GM20000 (cell line): ENCODE results near the gene CUX1.
A peak's percentile ranks its signal among the peaks of the same experiment; 100 is the strongest.
"Not testable (repeated sequence)": the region's sequence is repeated elsewhere in the genome, so short reads cannot be mapped to it uniquely, and the experiment has no call there.

Experiments
- DNase-seq: peaks from one replicate; pipeline ENCODE4 v3.0.0; 2012; ENCODE audit warnings: low spot score
- CTCF ChIP-seq: IDR thresholded peaks from 2 replicates; pipeline ENCODE4 v1.5.1; 2012; ENCODE audit warnings: mild to moderate bottlenecking, control low read depth; ENCODE audit errors: extremely low read depth, missing control alignments

Gene CUX1

GRCh38 chr7:102297487-102298218 lies 480.2 kb downstream of the CUX1 start:
- no peak for TF ChIP-seq CTCF
- no peak for DNase-seq

GRCh38 chr7:102300643-102301221 lies 483.3 kb downstream of the CUX1 start:
- TF ChIP-seq CTCF: no peak
- DNase-seq: no peak

GRCh38 chr7:102301367-102301766 lies 483.9 kb downstream of the CUX1 start:
- not testable (repeated sequence) for DNase-seq

GRCh38 chr7:102302025-102302424 lies 484.6 kb downstream of the CUX1 start:
- no peak for DNase-seq
- no peak for TF ChIP-seq CTCF

- no peak for TF ChIP-seq CTCF
- DNase-seq: no peak
Measured at GRCh38 chr7:102303669-102304422, 486.4 kb downstream of the CUX1 start.

- no peak for DNase-seq
- no peak for TF ChIP-seq CTCF
Measured at GRCh38 chr7:102304668-102305067, 487.2 kb downstream of the CUX1 start.

- DNase-seq: peak; percentile 67
- TF ChIP-seq CTCF: no peak
Measured at GRCh38 chr7:102305414-102306268, 488.2 kb downstream of the CUX1 start.
